Right lobe of liver (tissue), 6 donors: ENCODE data around the gene GRIP1. TPM values are rescaled to one million over a fixed set of nuclear protein-coding genes. Genes with fewer than 3 reads are reported as not detected.

Source experiments
- ATAC-seq, 4 donors: fragments of 200-7000 bp; cut with Tn5 transposase; one replicate each; pipeline ENCODE4 v1.9.1; 2020; ENCODE audit warnings: mild to moderate bottlenecking in 4 of 4, moderate library complexity in 4 of 4
- DNase-seq, 3 donors: peaks; one replicate each; pipeline ENCODE4 v3.0.0-alpha.2; 2020
- H3K27ac ChIP-seq, 3 donors: fragments of 200-600 bp; one replicate each; pipeline ENCODE4 v1.8.0; 2022
- H3K27me3 ChIP-seq, 2 donors: fragments of 200-600 bp; one replicate each; pipeline ENCODE4 v1.8.0; 2022
- H3K36me3 ChIP-seq, 4 donors: fragments of 200-600 bp; sonication (generic) in 1 of 4; one replicate each; pipeline versions ENCODE4 v1.5.1 to v1.8.0; 2017 to 2022; ENCODE audit warnings: control low read depth in 1 of 4
- H3K4me1 ChIP-seq, 4 donors: fragments of 200-600 bp; sonication (generic) in 1 of 4; one replicate each; pipeline versions ENCODE4 v1.5.1 to v1.8.0; 2017 to 2022; ENCODE audit warnings: control low read depth in 1 of 4
- H3K4me3 ChIP-seq, 3 donors: fragments of 200-600 bp; one replicate each; pipeline ENCODE4 v1.8.0; 2022
- H3K9me3 ChIP-seq, 4 donors: fragments of 200-600 bp; sonication (generic) in 1 of 4; one replicate each; pipeline versions ENCODE4 v1.5.1 to v1.8.0; 2017 to 2022; ENCODE audit warnings: control low read depth in 1 of 4
- CTCF ChIP-seq, 4 donors: fragments of 200-600 bp in 3 of 4; fragments of 450-650 bp in 1 of 4; IDR thresholded peaks; one replicate each; pipeline versions ENCODE4 v1.5.1 to v1.8.0; 2016 to 2022; ENCODE audit warnings: antibody characterized with exemption in 4 of 4, mild to moderate bottlenecking in 2 of 4
- POLR2A ChIP-seq: fragments of 450-650 bp; IDR thresholded peaks from one replicate; pipeline ENCODE4 v1.6.1; 2017; ENCODE audit warnings: antibody characterized with exemption, mild to moderate bottlenecking
- WGBS: methylation state at CpG from one replicate; pipeline ENCODE4 v1.1.6; 2018; ENCODE audit warnings: low coverage, low lambda C conversion rate; ENCODE audit not compliant: insufficient coverage; ENCODE audit errors: missing lambda C conversion rate; 5-methylcytosine and 5-hydroxymethylcytosine counted together
- intact Hi-C, 2 donors: fragments of 100-400 bp; cut with DNase I; formaldehyde crosslinking; loops; one replicate each; pipeline versions ENCODE4 v1.11.2 to v1.14.1; 2022
- total RNA-seq, 6 experiments: library from RNA; depleted of rRNA in 2 of 6; stranded (reverse); fragments of >200 nt in 2 of 6; fragmentation: NEBNext Ultra II Directional in 3 of 6; extraction: Animal tissue kit (Norgen Biotek cat#: 25700) in 3 of 6; gene quantifications; one replicate each; pipeline versions ENCODE4 v1.1.0 to v1.2.4, GENCODE V29; 2016 to 2023
- donor health status: DM: no; HTN: yes; CAD: no.
- donor health status: DM: no; HTN: no; CAD: no.
- donor health status: DM: no; HTN: no; CAD: no.
- donor health status: DM: no; HTN: yes; CAD: no.
- donor health status: DM: no; HTN: yes; CAD: no.

The GRIP1 gene
- total RNA-seq, 6 experiments from 2014 or later: 0.22 to 0.78 (median 0.26) TPM; not detected in 3

GRCh38 chr12:66668311-66668710 lies 10.6 kb downstream of the GRIP1 start:
- Histone ChIP-seq H3K4me1 (no peaks in the 10 kb centered on the region), H3K27ac (no peak overlapping the region), H3K27me3 (no peaks in the 10 kb centered on the region), H3K36me3 (no peaks in the 10 kb centered on the region), H3K4me3 (no peak overlapping the region), H3K9me3 (no peaks in the 10 kb centered on the region)
- no peak for ATAC-seq
- DNase-seq: no peak
- intact Hi-C loops: no loop called here
- TF ChIP-seq CTCF (IDR thresholded peaks at IDR 0.05) (no peak), POLR2A (no peak)
- WGBS: 22% methylated on average over 2 of the region's 2 CpGs

DNA sequence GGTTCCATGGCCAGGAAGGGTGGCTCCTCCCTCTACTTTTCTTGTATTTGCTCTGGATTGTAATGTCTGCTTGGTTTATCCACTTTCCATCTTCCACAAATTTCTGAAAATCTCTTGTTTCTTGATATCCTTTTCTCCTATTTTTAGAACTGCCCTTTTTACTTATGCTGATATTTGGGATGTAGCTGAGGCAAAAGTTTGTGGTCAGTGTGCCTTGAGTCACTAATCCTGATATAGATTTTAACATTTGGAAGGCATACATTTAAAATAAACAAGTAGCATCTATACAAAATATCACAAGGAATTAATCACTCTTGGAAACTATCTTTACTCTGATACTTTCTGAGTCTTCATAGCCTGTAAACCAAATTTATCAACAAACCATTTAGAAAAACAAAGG lies 11.0 kb downstream of the GRIP1 start:
- Histone ChIP-seq H3K4me3 (no peak overlapping the region), H3K27ac (no peak overlapping the region), H3K9me3 (no peaks in the 10 kb centered on the region), H3K36me3 (no peaks in the 10 kb centered on the region), H3K27me3 (no peaks in the 10 kb centered on the region), H3K4me1 (no peaks in the 10 kb centered on the region)
- TF ChIP-seq POLR2A (no peak), CTCF (IDR thresholded peaks at IDR 0.05) (no peak)
- intact Hi-C loops: no loop called here
- no peak for ATAC-seq
- DNase-seq: no peak

- no peak overlapping the region for H3K4me3 ChIP-seq
- ATAC-seq (no peak), DNase-seq (no peak)
- TF ChIP-seq POLR2A: no peak
- TF ChIP-seq CTCF (IDR thresholded peaks at IDR 0.05): no peak
- intact Hi-C loops: no loop called here
- H3K9me3 ChIP-seq: no peaks in the 10 kb centered on the region
- H3K27me3 ChIP-seq: no peaks in the 10 kb centered on the region
- H3K27ac ChIP-seq: no peak overlapping the region
- H3K36me3 ChIP-seq: no peaks in the 10 kb centered on the region
- WGBS: 64% methylated on average over 1 of the region's 1 CpG
- no peaks in the 10 kb centered on the region for H3K4me1 ChIP-seq
These were observed 12.4 kb downstream of the GRIP1 start for GRCh38 chr12:66666481-66666880.

- intact Hi-C loops: no loop called here
- Histone ChIP-seq H3K9me3 (no peaks in the 10 kb centered on the region), H3K27ac (no peak overlapping the region), H3K27me3 (no peaks in the 10 kb centered on the region), H3K4me1 (no peaks in the 10 kb centered on the region), H3K36me3 (no peaks in the 10 kb centered on the region), H3K4me3 (no peak overlapping the region)
- no peak for TF ChIP-seq POLR2A
- TF ChIP-seq CTCF (IDR thresholded peaks at IDR 0.05): no peak
- 52% methylated on average over 3 of the region's 3 CpGs for WGBS
- DNase-seq: no peak
- ATAC-seq: no peak
These were observed 13.4 kb downstream of the GRIP1 start for GRCh38 chr12:66665435-66665985.

DNA sequence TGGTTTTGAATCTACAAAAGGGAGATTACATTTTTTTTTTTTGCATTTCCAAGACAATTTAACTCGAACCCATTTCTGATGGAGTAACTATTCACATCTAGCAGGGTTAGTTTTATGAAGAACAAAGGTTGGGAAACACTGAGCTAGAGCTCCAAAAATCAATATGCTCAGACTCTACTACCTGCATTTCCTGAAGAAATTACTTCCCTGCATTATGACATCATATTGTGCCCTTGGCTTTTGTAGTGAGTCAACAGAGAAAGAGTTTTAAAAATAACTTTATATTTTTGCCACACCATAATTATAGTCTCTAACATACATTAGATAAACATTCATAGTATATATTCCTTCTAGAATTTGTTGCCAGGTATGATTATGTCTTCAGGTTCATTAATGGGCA lies 14.8 kb downstream of the GRIP1 start:
- ATAC-seq: no peak
- no peaks in the 10 kb centered on the region for H3K27me3 ChIP-seq
- no peak overlapping the region for H3K27ac ChIP-seq
- no peaks in the 10 kb centered on the region for H3K36me3 ChIP-seq
- H3K4me1 ChIP-seq: no peaks in the 10 kb centered on the region
- 19% methylated on average over 1 of the region's 1 CpG for WGBS
- H3K4me3 ChIP-seq: no peak overlapping the region
- no peaks in the 10 kb centered on the region for H3K9me3 ChIP-seq
- no peak for DNase-seq
- no peak for TF ChIP-seq POLR2A
- TF ChIP-seq CTCF (IDR thresholded peaks at IDR 0.05): no peak
- intact Hi-C loops: no loop called here
